ENCODE measurements around the gene VSIR.

VSIR gene

GRCh38 chr10:71765906-71766716 is 7.2 kb downstream of the VSIR start:
- DNase-seq (ENCODE audit: low read depth) = no peak
- no peak overlapping the region for H3K4me3 ChIP-seq (ENCODE audit: low read depth, low read length)
- TF ChIP-seq MYC (IDR thresholded peaks at IDR 0.05; ENCODE audit: low read depth, low read length) = no peak
- peak; percentile 35; the same call in 1 of the 2 replicates for TF ChIP-seq MAX (IDR thresholded peaks at IDR 0.05; ENCODE audit: low read depth, low read length)
- TF ChIP-seq CTCF (IDR thresholded peaks at IDR 0.05; ENCODE audit: low read depth, low read length) = no peak

GRCh38 chr10:71765176-71765904 is 8.0 kb downstream of the VSIR start:
- no peak for TF ChIP-seq CTCF (IDR thresholded peaks at IDR 0.05; ENCODE audit: low read depth, low read length)
- TF ChIP-seq POLR2A (IDR thresholded peaks at IDR 0.05; ENCODE audit: extremely low read depth, insufficient read length) = no peak
- no peak for TF ChIP-seq MAX (IDR thresholded peaks at IDR 0.05; ENCODE audit: low read depth, low read length)
- TF ChIP-seq MYC (IDR thresholded peaks at IDR 0.05; ENCODE audit: low read depth, low read length) = 0 out of 2 replicates have a peak, but pooled peaks have one; percentile 6
- DNase-seq (ENCODE audit: low read depth) = peak; percentile 94
- no peak overlapping the region for H3K4me3 ChIP-seq (ENCODE audit: low read depth, low read length)

- no peak overlapping the region for H3K4me3 ChIP-seq (ENCODE audit: low read depth, low read length)
- TF ChIP-seq CTCF (IDR thresholded peaks at IDR 0.05; ENCODE audit: low read depth, low read length) = no peak
- TF ChIP-seq MYC (IDR thresholded peaks at IDR 0.05; ENCODE audit: low read depth, low read length) = no peak
- no peak for TF ChIP-seq POLR2A (IDR thresholded peaks at IDR 0.05; ENCODE audit: extremely low read depth, insufficient read length)
- DNase-seq (ENCODE audit: low read depth) = no peak
Observed at GRCh38 chr10:71763352-71764127, 9.8 kb downstream of the VSIR start.

GRCh38 chr10:71762324-71762723 is 11.0 kb downstream of the VSIR start:
- no peak for TF ChIP-seq MAX (IDR thresholded peaks at IDR 0.05; ENCODE audit: low read depth, low read length)
- no peak overlapping the region for H3K4me3 ChIP-seq (ENCODE audit: low read depth, low read length)
- no peak for DNase-seq (ENCODE audit: low read depth)

GRCh38 chr10:71761541-71762113 is 11.7 kb downstream of the VSIR start:
- H3K4me3 ChIP-seq (ENCODE audit: low read depth, low read length) = no peak overlapping the region
- no peak for DNase-seq (ENCODE audit: low read depth)
- TF ChIP-seq MYC (IDR thresholded peaks at IDR 0.05; ENCODE audit: low read depth, low read length) = no peak
- peak; percentile 29 for TF ChIP-seq CTCF (IDR thresholded peaks at IDR 0.05; ENCODE audit: low read depth, low read length)
- no peak for TF ChIP-seq MAX (IDR thresholded peaks at IDR 0.05; ENCODE audit: low read depth, low read length)
- TF ChIP-seq POLR2A (IDR thresholded peaks at IDR 0.05; ENCODE audit: extremely low read depth, insufficient read length) = no peak
